K562 (cell line): Measurements from ENCODE around the gene PIP4K2A. TPM values are rescaled to one million over a fixed set of nuclear protein-coding genes. Genes with fewer than 3 reads are reported as not detected.
A peak's percentile ranks its signal among the peaks of the same experiment; 100 is the strongest.

Experiments used
- ATAC-seq: fragments of 200-7000 bp; cut with Tn5 transposase; 3 replicates; pipeline ENCODE4 v1.9.1; 2020; ENCODE audit warnings: moderate library complexity
- BruUV-seq: library from RNA; stranded (reverse); fragments of 400-500 nt; replicated peaks from 2 replicates; lab custom pipeline; 2021; lab: Mats Ljungman, UMichigan
- CTCF ChIA-PET: fragments of 300-600 bp; formaldehyde crosslinking; extraction: SDS; loops from one replicate; lab custom pipeline; 2021; ENCODE audit warnings: low intra/inter-chr PET ratio; lab: Yijun Ruan, JAX
- POLR2A ChIA-PET: fragments of 300-600, 350-650 bp; sonication (Branson Sonifier 250); formaldehyde crosslinking; extraction: SDS; loops from one replicate; lab custom pipeline; 2021; ENCODE audit warnings: antibody characterized with exemption, inconsistent platforms; lab: Yijun Ruan, JAX
- DNase-seq, 4 experiments: peaks; one replicate each; pipeline versions ENCODE4 v3.0.0 to v3.0.0-alpha.2; 2011 to 2018; ENCODE audit warnings: low spot score in 3 of 4, mixed read lengths in 3 of 4; ENCODE audit errors: extremely low read depth in 1 of 4
- FAIRE-seq: peaks from 2 replicates; lab custom pipeline; 2011; peaks lifted over from hg19 to GRCh38; lab: Jason Lieb, UNC
- H2AFZ ChIP-seq: 2 replicates; pipeline ENCODE4 v1.6.0; 2011; ENCODE audit warnings: low read depth, low read length, control low read depth, inconsistent platforms
- H3K27ac ChIP-seq: fragments of 200-600 bp; 3 replicates; pipeline ENCODE4 v1.8.0; 2011; ENCODE audit warnings: low read depth, mild to moderate bottlenecking, control low read depth, inconsistent platforms, low read length, moderate library complexity, mixed read lengths; ENCODE audit errors: extremely low read depth
- H3K27me3 ChIP-seq, 2 experiments: fragments of 300-600 bp in 1 of 2; 2 replicates in 1 of 2; 3 replicates in 1 of 2; pipeline versions ENCODE4 v1.6.0 to v1.8.0; 2011; ENCODE audit warnings: inconsistent platforms in 2 of 2, low read length in 2 of 2, mild to moderate bottlenecking in 1 of 2, mixed read lengths in 1 of 2, moderate library complexity in 1 of 2; ENCODE audit not compliant: control insufficient read depth in 2 of 2, insufficient read depth in 2 of 2
- H3K36me3 ChIP-seq: fragments of 300-600 bp; 3 replicates; pipeline ENCODE4 v1.8.0; 2011; ENCODE audit warnings: mild to moderate bottlenecking, low read length, inconsistent platforms; ENCODE audit not compliant: control insufficient read depth, insufficient read depth
- H3K4me1 ChIP-seq, 2 experiments: fragments of 200-600 bp in 1 of 2; replicated peaks in 1 of 2; 2 replicates in 1 of 2; 3 replicates in 1 of 2; pipeline versions ENCODE4 v1.5.1 to v1.8.0; 2011; ENCODE audit warnings: inconsistent platforms in 2 of 2, low read length in 2 of 2, mild to moderate bottlenecking in 1 of 2, mixed read lengths in 1 of 2, moderate library complexity in 1 of 2; ENCODE audit not compliant: control insufficient read depth in 2 of 2, insufficient read depth in 2 of 2
- H3K4me2 ChIP-seq: 2 replicates; pipeline ENCODE4 v1.6.1; 2011; ENCODE audit warnings: low read length, control low read depth, inconsistent platforms, mixed read lengths; ENCODE audit not compliant: insufficient read depth
- H3K4me3 ChIP-seq: fragments of 200-600 bp; sonication (generic), shearing (Covaris generic); 2 replicates; pipeline ENCODE4 v1.5.1; 2016; ENCODE audit warnings: control low read depth, inconsistent platforms
- H3K79me2 ChIP-seq: fragments of 200-600 bp; 3 replicates; pipeline ENCODE4 v1.8.0; 2011; ENCODE audit warnings: low read length, inconsistent platforms; ENCODE audit not compliant: control insufficient read depth, insufficient read depth
- H3K9ac ChIP-seq, 2 experiments: 2 replicates each; pipeline versions ENCODE4 v1.6.0 to v1.6.1; 2011; ENCODE audit warnings: low read depth in 2 of 2, low read length in 2 of 2, control low read depth in 1 of 2, inconsistent platforms in 1 of 2, mild to moderate bottlenecking in 1 of 2, mixed read lengths in 1 of 2; ENCODE audit not compliant: insufficient read depth in 1 of 2
- H3K9me1 ChIP-seq: one replicate; pipeline ENCODE4 v1.6.0; 2011; ENCODE audit warnings: inconsistent platforms, mild to moderate bottlenecking, low read length, moderate library complexity; ENCODE audit not compliant: control insufficient read depth, insufficient read depth
- H3K9me3 ChIP-seq: replicated peaks from 2 replicates; pipeline ENCODE4 v1.5.1; 2011; ENCODE audit warnings: low read depth, low read length, inconsistent platforms; ENCODE audit not compliant: control insufficient read depth, insufficient read depth
- H4K20me1 ChIP-seq: replicated peaks from 2 replicates; pipeline ENCODE4 v1.6.1; 2011; ENCODE audit warnings: low read length, inconsistent platforms, mixed read lengths; ENCODE audit not compliant: control insufficient read depth, insufficient read depth
- ARID1B ChIP-seq: fragments of 450-650 bp; IDR thresholded peaks from 2 replicates; pipeline ENCODE4 v1.6.1; 2016; ENCODE audit warnings: antibody characterized with exemption, mild to moderate bottlenecking, inconsistent platforms
- CREBBP ChIP-seq: IDR thresholded peaks from one replicate; pipeline ENCODE4 v1.6.1; 2012; ENCODE audit warnings: low read depth, mild to moderate bottlenecking, control low read depth, inconsistent platforms, low read length
- ERF ChIP-seq: fragments of 450-650 bp; formaldehyde crosslinking; IDR thresholded peaks from 2 replicates; pipeline ENCODE4 v1.4.0; 2020; ENCODE audit warnings: mild to moderate bottlenecking, mixed read lengths
- POLR2B ChIP-seq: fragments of 450-650 bp; IDR thresholded peaks from 2 replicates; pipeline ENCODE4 v1.6.1; 2018; ENCODE audit warnings: low read depth; ENCODE audit not compliant: partially characterized antibody
- POLR2G ChIP-seq: fragments of 200-400 bp; formaldehyde crosslinking; IDR thresholded peaks from 2 replicates; pipeline ENCODE4 v1.6.1; 2017; ENCODE audit warnings: low read depth, mild to moderate bottlenecking, antibody characterized with exemption, low read length, moderate library complexity
- SNIP1 ChIP-seq: fragments of 450-650 bp; IDR thresholded peaks from 2 replicates; pipeline ENCODE4 v1.7.1; 2017; ENCODE audit warnings: low read depth, mild to moderate bottlenecking
- STAT6 ChIP-seq: sonication (generic); formaldehyde crosslinking; IDR thresholded peaks from 2 replicates; pipeline ENCODE4 v1.8.1; 2023; ENCODE audit warnings: mild to moderate bottlenecking, missing genetic modification reagents
- ZNF146 ChIP-seq: IDR thresholded peaks from one replicate; pipeline ENCODE4 v1.6.1; 2018; ENCODE audit warnings: missing compliant biosample characterization; ENCODE audit not compliant: unreplicated experiment
- WGBS: fragments of 100-300 bp; shearing (Covaris generic); methylation state at CpG from one replicate; pipeline ENCODE4 v1.1.6; 2016; ENCODE audit warnings: low coverage, mixed read lengths; ENCODE audit not compliant: insufficient coverage; ENCODE audit errors: missing lambda C conversion rate; 5-methylcytosine and 5-hydroxymethylcytosine counted together
- in situ Hi-C: fragments of 300-500 bp; cut with MboI; formaldehyde crosslinking; loops from 4 replicates; pipeline ENCODE4 v1.15.0; 2018; ENCODE audit warnings: inconsistent platforms, mixed read lengths
- intact Hi-C: fragments of 100-400 bp; cut with micrococcal nuclease; formaldehyde crosslinking; loops from 2 replicates; pipeline ENCODE4 v1.14.2; 2022
- polyA plus RNA-seq, 8 experiments: library from polyadenylated mRNA; depleted of rRNA in 4 of 8; stranded (reverse) in 5 of 8; unstranded in 3 of 8; fragments of >200 nt; fragmentation: Nextera tagmentation in 2 of 8; fragmentation: Illumina TruSeq in 1 of 8; extraction: Ambion mirVana in 2 of 8; extraction: Trizol in 1 of 8; gene quantifications; 2 replicates each; pipeline versions ENCODE4 v1.2.1 to v1.2.3, GENCODE V29; 2011 to 2014; ENCODE audit warnings: inconsistent platforms in 1 of 8, missing spikeins in 1 of 8
- total RNA-seq, 7 experiments: library from RNA; depleted of rRNA in 6 of 7; stranded (reverse); fragments of >200 nt in 6 of 7; fragmentation: Illumina TruSeq in 2 of 7; extraction: Trizol in 2 of 7; gene quantifications; 2 replicates each; pipeline versions ENCODE4 v1.2.1 to v1.2.3, GENCODE V29; 2011 to 2021; ENCODE audit warnings: low replicate concordance in 1 of 7
- TF ChIP-seq, protein P1 (sequence below), 2 experiments: fragments of 150-350 bp in 1 of 2; IDR thresholded peaks; 2 replicates each; pipeline ENCODE4 v1.6.1; 2012 to 2016; ENCODE audit warnings: low read depth in 2 of 2, low read length in 2 of 2, mild to moderate bottlenecking in 1 of 2, moderate library complexity in 1 of 2

PIP4K2A gene
- total and polyA plus RNA-seq, 9 of the 15 experiments (the other 6 are each of a cell fraction or from before 2014, with no cell fraction given), result 35.6 to 117 (median 71.9) TPM

DNA sequence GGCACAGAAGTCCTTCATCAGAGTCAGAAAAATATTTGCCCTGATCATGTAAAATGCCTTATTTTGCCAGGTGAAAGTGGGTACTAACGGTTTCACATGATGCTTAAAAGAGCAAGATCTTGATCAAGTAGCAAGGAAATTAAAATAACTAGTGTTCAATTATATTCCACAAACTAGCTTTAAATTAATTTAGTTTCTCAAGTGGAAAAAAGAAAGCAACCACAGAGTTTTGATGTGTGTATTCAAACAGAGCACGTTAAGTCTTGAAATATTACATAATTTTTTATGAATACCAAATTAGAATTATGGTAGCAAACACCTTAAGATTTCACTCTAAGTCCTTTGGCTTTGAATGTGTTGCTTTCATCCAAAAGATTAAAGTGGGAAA is 47.3 kb downstream of the PIP4K2A start:
- Histone ChIP-seq H3K9me3 (no peaks in the 10 kb centered on the region), H2AFZ (no peak overlapping the region), H3K9me1 (no peaks in the 10 kb centered on the region), H3K27ac (peak overlapping the region; percentile 78; the same call in 2 of the 3 replicates), H3K9ac (peak overlapping the region in 1 of 2 experiments; percentile 59; a peak in 2 of 4 replicates), H3K79me2 (peaks cover 98% of the 10 kb centered on the region), H3K27me3 (no peaks in the 10 kb centered on the region), H4K20me1 (no peaks in the 10 kb centered on the region; the same call in 1 of the 2 replicates), H3K36me3 (no peaks in the 10 kb centered on the region; the same call in 2 of the 3 replicates), H3K4me1 (peaks cover 27 to 58% of the 10 kb centered on the region in 2 experiments), H3K4me2 (peak overlapping the region; percentile 7; the same call in 1 of the 2 replicates), H3K4me3 (no peak overlapping the region)
- ChIA-PET CTCF (no interaction called here), POLR2A (interaction anchor here (3.7 kb wide), 1 partner anchor 11 kb away, joined by 12 read pairs; no protein-coding TSS in a partner anchor)
- TF ChIP-seq ZNF146 (no peak), ARID1B (no peak), SNIP1 (no peak), CREBBP (no peak), POLR2B (no peak), ERF (CRISPR knock-in tag) (no peak), POLR2G (no peak), STAT6 (CRISPR knock-in tag) (no peak)
- TF ChIP-seq, protein P1, sequence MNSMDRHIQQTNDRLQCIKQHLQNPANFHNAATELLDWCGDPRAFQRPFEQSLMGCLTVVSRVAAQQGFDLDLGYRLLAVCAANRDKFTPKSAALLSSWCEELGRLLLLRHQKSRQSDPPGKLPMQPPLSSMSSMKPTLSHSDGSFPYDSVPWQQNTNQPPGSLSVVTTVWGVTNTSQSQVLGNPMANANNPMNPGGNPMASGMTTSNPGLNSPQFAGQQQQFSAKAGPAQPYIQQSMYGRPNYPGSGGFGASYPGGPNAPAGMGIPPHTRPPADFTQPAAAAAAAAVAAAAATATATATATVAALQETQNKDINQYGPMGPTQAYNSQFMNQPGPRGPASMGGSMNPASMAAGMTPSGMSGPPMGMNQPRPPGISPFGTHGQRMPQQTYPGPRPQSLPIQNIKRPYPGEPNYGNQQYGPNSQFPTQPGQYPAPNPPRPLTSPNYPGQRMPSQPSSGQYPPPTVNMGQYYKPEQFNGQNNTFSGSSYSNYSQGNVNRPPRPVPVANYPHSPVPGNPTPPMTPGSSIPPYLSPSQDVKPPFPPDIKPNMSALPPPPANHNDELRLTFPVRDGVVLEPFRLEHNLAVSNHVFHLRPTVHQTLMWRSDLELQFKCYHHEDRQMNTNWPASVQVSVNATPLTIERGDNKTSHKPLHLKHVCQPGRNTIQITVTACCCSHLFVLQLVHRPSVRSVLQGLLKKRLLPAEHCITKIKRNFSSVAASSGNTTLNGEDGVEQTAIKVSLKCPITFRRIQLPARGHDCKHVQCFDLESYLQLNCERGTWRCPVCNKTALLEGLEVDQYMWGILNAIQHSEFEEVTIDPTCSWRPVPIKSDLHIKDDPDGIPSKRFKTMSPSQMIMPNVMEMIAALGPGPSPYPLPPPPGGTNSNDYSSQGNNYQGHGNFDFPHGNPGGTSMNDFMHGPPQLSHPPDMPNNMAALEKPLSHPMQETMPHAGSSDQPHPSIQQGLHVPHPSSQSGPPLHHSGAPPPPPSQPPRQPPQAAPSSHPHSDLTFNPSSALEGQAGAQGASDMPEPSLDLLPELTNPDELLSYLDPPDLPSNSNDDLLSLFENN (IDR thresholded peaks at IDR 0.05; ENCODE audit: low read depth in 2 of 2, low read length in 2 of 2), result no peak
- no TSS peak for BruUV-seq
- intact Hi-C loops, result loop anchor here (2.0 to 5.0 kb wide), 2 partner anchors 16 to 40 kb away; no protein-coding TSS in a partner anchor
- ATAC-seq (no peak), DNase-seq (no peak), FAIRE-seq (no peak)
- in situ Hi-C loops, result no loop called here
- 28% methylated on average over 2 of the region's 2 CpGs for WGBS
